HFFc6 (cell line): ENCODE data around the gene ANKK1. TPM values are rescaled to one million over a fixed set of nuclear protein-coding genes. Genes with fewer than 3 reads are reported as not detected.
A peak's percentile ranks its signal among the peaks of the same experiment; 100 is the strongest.

Experiments used
- DNase-seq: peaks from one replicate; pipeline ENCODE4 v3.0.0-alpha.2; 2018
- H3K27ac Mint-ChIP-seq: 2 replicates; pipeline ENCODE4 v1.8.0; 2020; ENCODE audit warnings: mild to moderate bottlenecking, mixed read lengths
- H3K27me3 Mint-ChIP-seq: 2 replicates; pipeline ENCODE4 v1.8.0; 2021; ENCODE audit warnings: mild to moderate bottlenecking, moderate library complexity, mixed read lengths; ENCODE audit not compliant: insufficient read depth
- H3K36me3 Mint-ChIP-seq: 2 replicates; pipeline ENCODE4 v1.8.0; 2021; ENCODE audit warnings: low read depth, mixed read lengths
- H3K4me1 Mint-ChIP-seq: 2 replicates; pipeline ENCODE4 v1.8.0; 2020; ENCODE audit warnings: low read depth, mixed read lengths
- H3K4me3 Mint-ChIP-seq: 2 replicates; pipeline ENCODE4 v1.8.0; 2020; ENCODE audit warnings: mild to moderate bottlenecking, moderate library complexity, mixed read lengths
- H3K9me3 Mint-ChIP-seq: 2 replicates; pipeline ENCODE4 v1.8.0; 2020; ENCODE audit warnings: mild to moderate bottlenecking, mixed read lengths
- CTCF ChIP-seq: fragments of 200-600 bp; sonication (generic); IDR thresholded peaks from 2 replicates; pipeline ENCODE4 v1.5.0; 2021; ENCODE audit warnings: antibody characterized with exemption, mild to moderate bottlenecking
- total RNA-seq, 6 experiments: library from RNA; stranded (reverse); fragmentation: NEBNext Ultra II Directional; extraction: Animal tissue kit (Norgen Biotek cat#: 25700); gene quantifications; 2 replicates in 1 of 6; 3 replicates in 5 of 6; pipeline ENCODE4 v1.2.3, GENCODE V29; 2021

The ANKK1 gene
- total RNA-seq, 6 experiments from 2014 or later = not detected

- DNase-seq = no peak
- 0 out of 2 replicates have a peak, but pooled peaks have one; percentile 20 for TF ChIP-seq CTCF
- Mint-ChIP-seq H3K4me1 (peaks cover 20% of the 10 kb centered on the region), H3K36me3 (no peaks in the 10 kb centered on the region), H3K4me3 (no peak overlapping the region), H3K27ac (no peak overlapping the region), H3K27me3 (no peaks in the 10 kb centered on the region), H3K9me3 (no peaks in the 10 kb centered on the region)
Measured at GRCh38 chr11:113372309-113372708, 15.3 kb upstream of the ANKK1 start.

- peak; percentile 66 for DNase-seq
- Mint-ChIP-seq H3K36me3 (no peaks in the 10 kb centered on the region), H3K4me1 (peaks cover 30% of the 10 kb centered on the region), H3K9me3 (no peaks in the 10 kb centered on the region), H3K27ac (peak overlapping the region; percentile 50; the same call in 1 of the 2 replicates), H3K27me3 (peaks cover 3% of the 10 kb centered on the region; the same call in 1 of the 2 replicates), H3K4me3 (no peak overlapping the region)
- no peak for TF ChIP-seq CTCF
Measured at GRCh38 chr11:113373306-113373705, 14.3 kb upstream of the ANKK1 start.

- H3K27me3 Mint-ChIP-seq = peaks cover 3% of the 10 kb centered on the region; the same call in 1 of the 2 replicates
- TF ChIP-seq CTCF = no peak
- H3K9me3 Mint-ChIP-seq = no peaks in the 10 kb centered on the region
- peaks cover 36% of the 10 kb centered on the region for H3K4me1 Mint-ChIP-seq
- DNase-seq = no peak
- no peaks in the 10 kb centered on the region for H3K36me3 Mint-ChIP-seq
- H3K27ac Mint-ChIP-seq = no peak overlapping the region
- no peak overlapping the region for H3K4me3 Mint-ChIP-seq
Measured at GRCh38 chr11:113373981-113374560, 13.5 kb upstream of the ANKK1 start.

GRCh38 chr11:113375402-113375801, 12.2 kb upstream of the ANKK1 start:
- DNase-seq = no peak
- Mint-ChIP-seq H3K36me3 (no peaks in the 10 kb centered on the region), H3K27me3 (peaks cover 3% of the 10 kb centered on the region; the same call in 1 of the 2 replicates), H3K27ac (no peak overlapping the region), H3K4me1 (peaks cover 34% of the 10 kb centered on the region), H3K4me3 (no peak overlapping the region), H3K9me3 (no peaks in the 10 kb centered on the region)
- TF ChIP-seq CTCF = no peak

- DNase-seq = no peak
- Mint-ChIP-seq H3K4me3 (no peak overlapping the region), H3K4me1 (peaks cover 30% of the 10 kb centered on the region), H3K27ac (no peak overlapping the region), H3K36me3 (no peaks in the 10 kb centered on the region), H3K9me3 (no peaks in the 10 kb centered on the region), H3K27me3 (peaks cover 3% of the 10 kb centered on the region; the same call in 1 of the 2 replicates)
- no peak for TF ChIP-seq CTCF
Measured at GRCh38 chr11:113376156-113376555, 11.4 kb upstream of the ANKK1 start.
